ENCODE results near the gene EZH1. TPM values are rescaled to one million over a fixed set of nuclear protein-coding genes. Genes with fewer than 3 reads are reported as not detected.

Gene EZH1
- total and polyA plus RNA-seq, 10 of the 15 experiments (the other 5 are each of a cell fraction or from before 2014, with no cell fraction given), result 6.1 to 43.3 (median 16.8) TPM

- TF ChIP-seq REST (IDR thresholded peaks at IDR 0.05; ENCODE audit: low read depth, low read length) (no peak), SIN3A (IDR thresholded peaks at IDR 0.05; ENCODE audit: low read depth, low read length) (no peak)
Observed at GRCh38 chr17:42748908-42749798, 4.3 kb upstream of the EZH1 start (continued).

GRCh38 chr17:42748202-42748907, 3.5 kb upstream of the EZH1 start:
- Histone ChIP-seq H3K9ac (ENCODE audit: control insufficient read depth, insufficient read depth, low read length) (no peak overlapping the region), H3K79me2 (ENCODE audit: control insufficient read depth, insufficient read depth, low read length) (peaks cover 13% of the 10 kb centered on the region), H3K9me3 (replicated peaks; ENCODE audit: control insufficient read depth, insufficient read depth, low read length) (no peaks in the 10 kb centered on the region), H3K36me3 (ENCODE audit: control insufficient read depth in 2 of 2, insufficient read depth in 2 of 2, low read length in 1 of 2) (no peaks in the 10 kb centered on the region), H3K4me3 (no peak overlapping the region), H3K4me2 (ENCODE audit: control insufficient read depth, insufficient read depth) (no peak overlapping the region), H2AFZ (ENCODE audit: control insufficient read depth, low read depth, low read length) (no peak overlapping the region), H3K4me1 (ENCODE audit: control insufficient read depth, insufficient read depth, low read length) (no peaks in the 10 kb centered on the region), H3K27me3 (replicated peaks in 1 of 2; ENCODE audit: control insufficient read depth in 2 of 2, insufficient read depth in 2 of 2, low read length in 1 of 2) (no peaks in the 10 kb centered on the region), H4K20me1 (ENCODE audit: control insufficient read depth, insufficient read depth) (no peaks in the 10 kb centered on the region), H3K27ac (ENCODE audit: control insufficient read depth, insufficient read depth) (no peak overlapping the region)
- intact Hi-C loops (cut with micrococcal nuclease; ENCODE audit: unreplicated experiment) (no loop called here), in situ Hi-C loops (cut with MboI) (no loop called here)
- ChIA-PET RAD21 (ENCODE audit: unreplicated experiment) (no interaction called here), SMC1A (ENCODE audit: uncharacterized antibody, unreplicated experiment) (interaction anchor here (1.1 to 3.4 kb wide), 3 partner anchors 11 to 636 kb away, joined by 3 to 17 read pairs (median 5); partner anchors contain the start of gene DHX58), POLR2A (no interaction called here), CTCF (interaction anchor here (0.9 to 2.7 kb wide), 5 partner anchors 9 to 76 kb away, joined by 3 to 21 read pairs (median 4); no protein-coding TSS in a partner anchor)
- TF ChIP-seq ZBED1 (IDR thresholded peaks at IDR 0.05; ENCODE audit: borderline replicate concordance) (no peak), ZBTB40 (IDR thresholded peaks at IDR 0.05; ENCODE audit: borderline replicate concordance) (no peak), MYB (IDR thresholded peaks at IDR 0.05; ENCODE audit: borderline replicate concordance, low read depth, low read length) (no peak), MAX (IDR thresholded peaks at IDR 0.05; ENCODE audit: low read depth, low read length) (no peak), JUNB (IDR thresholded peaks at IDR 0.05) (no peak), EP300 (IDR thresholded peaks at IDR 0.05; ENCODE audit: borderline replicate concordance in 1 of 2, control insufficient read depth in 1 of 2, low read depth in 2 of 2, low read length in 2 of 2) (no peak), STAT3 (IDR thresholded peaks at IDR 0.05; ENCODE audit: low read depth, low read length) (no peak), LARP7 (IDR thresholded peaks at IDR 0.05) (no peak), SIN3A (IDR thresholded peaks at IDR 0.05; ENCODE audit: low read depth, low read length) (no peak), SMC3 (IDR thresholded peaks at IDR 0.05; ENCODE audit: borderline replicate concordance, low read length) (no peak)
- FAIRE-seq, result no peak
- 17% methylated on average over 7 of the region's 7 CpGs for WGBS (ENCODE audit: insufficient coverage, insufficient replicate concordance, low lambda C conversion rate, missing lambda C conversion rate)
- no peak for ATAC-seq
- BruUV-seq (replicated peaks), result no TSS peak
- no peak for DNase-seq (ENCODE audit: low read depth, low spot score)

Measured in GM12878 (cell line).